Fibroblast of pulmonary artery (primary cell): ENCODE results near the gene IWS1.
A peak's percentile ranks its signal among the peaks of the same experiment; 100 is the strongest.

Experiments
- DNase-seq: peaks from one replicate; pipeline ENCODE4 v3.0.0-alpha.2; 2010; ENCODE audit warnings: low read depth
- H3K4me3 ChIP-seq: replicated peaks from 2 replicates; pipeline ENCODE4 v1.5.1; 2011; ENCODE audit warnings: low read depth, mild to moderate bottlenecking, control low read depth, low read length, moderate library complexity
- CTCF ChIP-seq: IDR thresholded peaks from 2 replicates; pipeline ENCODE4 v1.5.1; 2011; ENCODE audit warnings: mild to moderate bottlenecking, control low read depth, low read length, inconsistent platforms; ENCODE audit errors: missing control alignments

The IWS1 gene

GRCh38 chr2:127565261-127566138 is 39.2 kb upstream of the IWS1 start:
- no peak overlapping the region for H3K4me3 ChIP-seq
- TF ChIP-seq CTCF, result no peak
- DNase-seq, result no peak

- TF ChIP-seq CTCF, result no peak
- no peak for DNase-seq
These were observed 38.4 kb upstream of the IWS1 start for GRCh38 chr2:127564429-127565260.

DNA sequence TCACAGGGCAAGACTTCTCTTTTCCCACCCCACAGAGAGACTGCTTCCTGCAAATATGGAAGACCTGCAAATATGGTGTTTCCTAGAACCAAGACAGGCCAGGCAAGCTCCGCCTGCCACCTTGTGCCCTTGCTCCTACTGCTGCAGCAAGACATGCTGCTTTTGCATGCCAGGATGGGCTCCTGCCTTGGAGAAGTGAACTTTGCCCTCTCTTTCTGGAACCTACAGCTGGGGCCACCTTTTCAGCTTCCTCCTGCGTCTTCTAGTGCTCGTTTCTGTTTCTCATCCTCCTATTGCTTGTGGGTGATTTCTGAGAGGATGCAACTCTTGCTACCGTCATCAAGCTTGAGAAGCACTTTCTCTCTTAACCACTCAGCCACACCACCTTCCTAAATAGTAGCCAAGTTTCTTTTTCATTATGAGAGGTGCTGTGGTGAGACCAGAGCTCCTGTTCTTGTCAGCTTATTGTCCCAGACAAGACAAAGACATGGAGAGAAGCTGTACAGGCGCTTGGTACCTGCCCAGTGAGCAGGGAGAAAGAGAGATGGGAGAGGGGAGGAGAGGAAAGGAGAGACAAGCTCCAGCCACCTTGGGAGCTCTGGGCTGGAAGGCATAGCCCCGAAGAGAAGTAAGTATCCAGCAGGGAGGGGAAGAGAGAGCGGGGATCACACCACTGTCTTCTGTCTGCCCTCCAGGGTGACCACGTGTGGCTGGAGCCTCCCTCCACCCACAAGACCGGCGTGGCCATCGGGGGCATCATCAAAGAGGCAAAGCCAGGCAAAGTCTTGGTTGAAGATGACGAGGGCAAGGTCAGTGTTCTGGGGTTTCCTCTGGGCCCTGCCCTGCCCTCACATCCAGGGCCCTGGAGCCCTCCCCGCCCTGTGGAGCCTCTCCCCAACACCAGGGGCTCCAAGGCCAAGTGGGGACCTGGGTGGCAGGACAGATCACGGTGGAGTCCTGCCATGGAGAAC is 37.5 kb upstream of the IWS1 start:
- TF ChIP-seq CTCF, result no peak
- no peak for DNase-seq
- H3K4me3 ChIP-seq, result no peak overlapping the region

More at GRCh38 chr2:127564429-127565260, 38.4 kb upstream of the IWS1 start:
- no peak overlapping the region for H3K4me3 ChIP-seq

DNA sequence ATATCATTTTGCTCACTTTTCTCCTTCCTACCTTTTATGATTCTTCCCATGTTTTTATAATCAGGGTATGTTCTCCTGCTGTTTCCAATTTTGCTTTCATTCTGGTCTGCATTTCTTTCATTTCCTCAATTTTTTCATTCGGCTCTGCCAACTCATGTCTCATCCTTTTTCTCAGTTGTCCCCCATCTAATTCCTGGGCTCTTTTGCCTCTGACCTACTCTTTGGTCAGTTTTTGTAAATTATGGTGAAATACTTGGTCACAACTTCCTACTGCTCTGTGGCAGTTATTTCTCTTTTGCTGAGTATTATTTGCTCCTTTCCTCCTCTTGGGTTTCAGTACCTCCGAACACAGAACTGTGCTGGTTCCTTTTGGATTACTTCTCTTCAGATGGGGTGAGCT is 36.6 kb upstream of the IWS1 start:
- no peak for DNase-seq
- no peak for TF ChIP-seq CTCF

GRCh38 chr2:127561371-127561770 is 35.1 kb upstream of the IWS1 start:
- DNase-seq, result no peak
- no peak overlapping the region for H3K4me3 ChIP-seq
- TF ChIP-seq CTCF, result no peak

More for the DNA sequence above, 36.6 kb upstream of the IWS1 start:
- H3K4me3 ChIP-seq, result no peak overlapping the region

DNA sequence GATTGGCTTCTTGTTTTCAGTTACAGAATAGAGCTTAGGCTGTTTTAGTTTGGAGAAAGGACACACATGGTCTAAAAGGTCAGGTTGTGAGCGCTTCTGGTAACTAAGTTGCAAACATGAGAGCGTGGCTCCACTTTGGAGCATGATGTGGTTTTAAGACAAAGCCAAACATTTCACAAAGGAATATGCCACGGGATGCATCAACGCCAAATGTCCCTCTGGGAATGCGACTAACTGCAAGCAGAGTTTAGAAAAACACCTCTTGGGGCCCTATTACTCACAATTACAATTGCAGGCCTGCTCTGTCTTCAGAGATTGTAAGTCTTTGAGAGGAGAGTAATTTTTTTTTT is 34.6 kb upstream of the IWS1 start:
- peak; percentile 10 for DNase-seq

More for the DNA sequence above, 34.6 kb upstream of the IWS1 start:
- TF ChIP-seq CTCF, result no peak
- H3K4me3 ChIP-seq, result no peak overlapping the region
